GM12892 (cell line): ENCODE measurements around the gene SPARCL1.
"Not testable (repeated sequence)": the region's sequence is repeated elsewhere in the genome, so short reads cannot be mapped to it uniquely, and the experiment has no call there.

Experiments
- POLR2A ChIP-seq: IDR thresholded peaks from 2 replicates; pipeline ENCODE4 v1.6.1; 2011; ENCODE audit warnings: low read depth, low read length, control low read depth
- POLR2AphosphoS5 ChIP-seq: IDR thresholded peaks from 2 replicates; pipeline ENCODE4 v1.6.1; 2011; ENCODE audit warnings: low read depth, low read length, control low read depth
- TAF1 ChIP-seq: IDR thresholded peaks from 2 replicates; pipeline ENCODE4 v1.6.1; 2011; ENCODE audit warnings: low read depth, mild to moderate bottlenecking, control low read depth, low read length, borderline replicate concordance

- not testable (repeated sequence) for TF ChIP-seq TAF1, POLR2A, POLR2AphosphoS5
Measured at GRCh38 chr4:87446375-87446774, 82.8 kb downstream of the SPARCL1 start.
